Right lobe of liver (tissue), 6 donors: ENCODE measurements around the gene EPHA3. TPM values are rescaled to one million over a fixed set of nuclear protein-coding genes. Genes with fewer than 3 reads are reported as not detected.

Source experiments
- ATAC-seq, 4 donors: fragments of 200-7000 bp; cut with Tn5 transposase; one replicate each; pipeline ENCODE4 v1.9.1; 2020; ENCODE audit warnings: mild to moderate bottlenecking in 4 of 4, moderate library complexity in 4 of 4
- DNase-seq, 3 donors: peaks; one replicate each; pipeline ENCODE4 v3.0.0-alpha.2; 2020
- H3K27ac ChIP-seq, 3 donors: fragments of 200-600 bp; one replicate each; pipeline ENCODE4 v1.8.0; 2022
- H3K27me3 ChIP-seq, 2 donors: fragments of 200-600 bp; one replicate each; pipeline ENCODE4 v1.8.0; 2022
- H3K36me3 ChIP-seq, 4 donors: fragments of 200-600 bp; sonication (generic) in 1 of 4; one replicate each; pipeline versions ENCODE4 v1.5.1 to v1.8.0; 2017 to 2022; ENCODE audit warnings: control low read depth in 1 of 4
- H3K4me1 ChIP-seq, 4 donors: fragments of 200-600 bp; sonication (generic) in 1 of 4; one replicate each; pipeline versions ENCODE4 v1.5.1 to v1.8.0; 2017 to 2022; ENCODE audit warnings: control low read depth in 1 of 4
- H3K4me3 ChIP-seq, 3 donors: fragments of 200-600 bp; one replicate each; pipeline ENCODE4 v1.8.0; 2022
- H3K9me3 ChIP-seq, 4 donors: fragments of 200-600 bp; sonication (generic) in 1 of 4; one replicate each; pipeline versions ENCODE4 v1.5.1 to v1.8.0; 2017 to 2022; ENCODE audit warnings: control low read depth in 1 of 4
- CTCF ChIP-seq, 4 donors: fragments of 200-600 bp in 3 of 4; fragments of 450-650 bp in 1 of 4; IDR thresholded peaks; one replicate each; pipeline versions ENCODE4 v1.5.1 to v1.8.0; 2016 to 2022; ENCODE audit warnings: antibody characterized with exemption in 4 of 4, mild to moderate bottlenecking in 2 of 4
- POLR2A ChIP-seq: fragments of 450-650 bp; IDR thresholded peaks from one replicate; pipeline ENCODE4 v1.6.1; 2017; ENCODE audit warnings: antibody characterized with exemption, mild to moderate bottlenecking
- WGBS: methylation state at CpG from one replicate; pipeline ENCODE4 v1.1.6; 2018; ENCODE audit warnings: low coverage, low lambda C conversion rate; ENCODE audit not compliant: insufficient coverage; ENCODE audit errors: missing lambda C conversion rate; 5-methylcytosine and 5-hydroxymethylcytosine counted together
- intact Hi-C, 2 donors: fragments of 100-400 bp; cut with DNase I; formaldehyde crosslinking; loops; one replicate each; pipeline versions ENCODE4 v1.11.2 to v1.14.1; 2022
- total RNA-seq, 6 experiments: library from RNA; depleted of rRNA in 2 of 6; stranded (reverse); fragments of >200 nt in 2 of 6; fragmentation: NEBNext Ultra II Directional in 3 of 6; extraction: Animal tissue kit (Norgen Biotek cat#: 25700) in 3 of 6; gene quantifications; one replicate each; pipeline versions ENCODE4 v1.1.0 to v1.2.4, GENCODE V29; 2016 to 2023
- donor health status: DM: no; HTN: yes; CAD: no.
- donor health status: DM: no; HTN: no; CAD: no.
- donor health status: DM: no; HTN: no; CAD: no.
- donor health status: DM: no; HTN: yes; CAD: no.
- donor health status: DM: no; HTN: yes; CAD: no.

Gene EPHA3
- total RNA-seq, 6 experiments from 2014 or later = 0.95 to 2.9 (median 1.5) TPM

GRCh38 chr3:89067736-89068135 lies 39.7 kb upstream of the EPHA3 start:
- ATAC-seq = no peak
- H3K27ac ChIP-seq = no peak overlapping the region
- H3K36me3 ChIP-seq = no peaks in the 10 kb centered on the region
- 71% methylated on average over 2 of the region's 2 CpGs for WGBS
- H3K4me1 ChIP-seq = no peaks in the 10 kb centered on the region
- no peak overlapping the region for H3K4me3 ChIP-seq
- no peaks in the 10 kb centered on the region for H3K9me3 ChIP-seq
- TF ChIP-seq POLR2A (no peak), CTCF (IDR thresholded peaks at IDR 0.05) (no peak)
- DNase-seq = no peak
- no peaks in the 10 kb centered on the region for H3K27me3 ChIP-seq
- intact Hi-C loops = no loop called here

GRCh38 chr3:89072642-89073041 lies 34.8 kb upstream of the EPHA3 start:
- Histone ChIP-seq H3K27me3 (no peaks in the 10 kb centered on the region), H3K4me1 (no peaks in the 10 kb centered on the region), H3K27ac (no peak overlapping the region), H3K9me3 (no peaks in the 10 kb centered on the region), H3K36me3 (no peaks in the 10 kb centered on the region), H3K4me3 (no peak overlapping the region)
- ATAC-seq (no peak), DNase-seq (no peak)
- intact Hi-C loops = no loop called here
- 43% methylated on average over 2 of the region's 2 CpGs for WGBS
- TF ChIP-seq CTCF (IDR thresholded peaks at IDR 0.05) (no peak), POLR2A (no peak)

- ATAC-seq = no peak
- Histone ChIP-seq H3K36me3 (no peaks in the 10 kb centered on the region), H3K27me3 (no peaks in the 10 kb centered on the region), H3K4me3 (no peak overlapping the region), H3K9me3 (no peaks in the 10 kb centered on the region), H3K27ac (no peak overlapping the region), H3K4me1 (no peaks in the 10 kb centered on the region)
- no peak for DNase-seq
- TF ChIP-seq POLR2A (no peak), CTCF (IDR thresholded peaks at IDR 0.05) (no peak)
- intact Hi-C loops = no loop called here
- WGBS = 12% methylated on average over 1 of the region's 1 CpG
Observed at GRCh38 chr3:89079944-89080343, 27.5 kb upstream of the EPHA3 start.

GRCh38 chr3:89087851-89088250 lies 19.6 kb upstream of the EPHA3 start:
- WGBS = 36% methylated on average over 1 of the region's 1 CpG

More at GRCh38 chr3:89087851-89088250, 19.6 kb upstream of the EPHA3 start:
- no peak for TF ChIP-seq CTCF (IDR thresholded peaks at IDR 0.05)
- no peak for TF ChIP-seq POLR2A
- ATAC-seq (no peak), DNase-seq (no peak)
- Histone ChIP-seq H3K27ac (no peak overlapping the region), H3K4me3 (no peak overlapping the region), H3K36me3 (no peaks in the 10 kb centered on the region), H3K27me3 (no peaks in the 10 kb centered on the region), H3K9me3 (no peaks in the 10 kb centered on the region), H3K4me1 (no peaks in the 10 kb centered on the region)
- intact Hi-C loops = no loop called here
